Measurements from ENCODE around the gene OPCML.

DNA sequence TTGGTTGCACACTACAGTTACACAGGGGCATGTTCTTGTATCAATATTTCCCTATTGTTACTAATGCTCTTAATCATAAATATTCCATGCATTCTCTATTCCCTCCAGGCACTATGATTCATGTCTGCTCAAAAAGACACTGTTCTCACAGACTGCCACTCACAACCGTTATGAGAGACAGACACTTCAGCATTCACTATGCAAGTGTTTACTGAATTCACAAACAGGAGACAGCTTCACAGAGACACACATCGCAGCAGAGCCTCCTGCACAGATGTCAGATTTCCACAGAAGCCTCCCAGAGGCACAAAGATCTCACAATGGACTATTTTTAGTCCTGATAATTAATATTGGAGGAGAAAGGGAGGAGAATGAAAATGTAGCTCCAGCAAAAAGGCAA is 930.4 kb downstream of the OPCML start:
- TF ChIP-seq, protein P1, sequence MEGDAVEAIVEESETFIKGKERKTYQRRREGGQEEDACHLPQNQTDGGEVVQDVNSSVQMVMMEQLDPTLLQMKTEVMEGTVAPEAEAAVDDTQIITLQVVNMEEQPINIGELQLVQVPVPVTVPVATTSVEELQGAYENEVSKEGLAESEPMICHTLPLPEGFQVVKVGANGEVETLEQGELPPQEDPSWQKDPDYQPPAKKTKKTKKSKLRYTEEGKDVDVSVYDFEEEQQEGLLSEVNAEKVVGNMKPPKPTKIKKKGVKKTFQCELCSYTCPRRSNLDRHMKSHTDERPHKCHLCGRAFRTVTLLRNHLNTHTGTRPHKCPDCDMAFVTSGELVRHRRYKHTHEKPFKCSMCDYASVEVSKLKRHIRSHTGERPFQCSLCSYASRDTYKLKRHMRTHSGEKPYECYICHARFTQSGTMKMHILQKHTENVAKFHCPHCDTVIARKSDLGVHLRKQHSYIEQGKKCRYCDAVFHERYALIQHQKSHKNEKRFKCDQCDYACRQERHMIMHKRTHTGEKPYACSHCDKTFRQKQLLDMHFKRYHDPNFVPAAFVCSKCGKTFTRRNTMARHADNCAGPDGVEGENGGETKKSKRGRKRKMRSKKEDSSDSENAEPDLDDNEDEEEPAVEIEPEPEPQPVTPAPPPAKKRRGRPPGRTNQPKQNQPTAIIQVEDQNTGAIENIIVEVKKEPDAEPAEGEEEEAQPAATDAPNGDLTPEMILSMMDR (IDR thresholded peaks at IDR 0.05; ENCODE audit: low read length), result no peak
- TF ChIP-seq EZH2 (IDR thresholded peaks at IDR 0.05; ENCODE audit: borderline replicate concordance, low read length), result no peak

All from OCI-LY1 (cell line).